ENCODE measurements around the gene CFD. TPM values are rescaled to one million over a fixed set of nuclear protein-coding genes. Genes with fewer than 3 reads are reported as not detected.
A peak's percentile ranks its signal among the peaks of the same experiment; 100 is the strongest.

Gene CFD
- total RNA-seq, 2 experiments from 2014 or later: 0.60 to 1.4 TPM

DNA sequence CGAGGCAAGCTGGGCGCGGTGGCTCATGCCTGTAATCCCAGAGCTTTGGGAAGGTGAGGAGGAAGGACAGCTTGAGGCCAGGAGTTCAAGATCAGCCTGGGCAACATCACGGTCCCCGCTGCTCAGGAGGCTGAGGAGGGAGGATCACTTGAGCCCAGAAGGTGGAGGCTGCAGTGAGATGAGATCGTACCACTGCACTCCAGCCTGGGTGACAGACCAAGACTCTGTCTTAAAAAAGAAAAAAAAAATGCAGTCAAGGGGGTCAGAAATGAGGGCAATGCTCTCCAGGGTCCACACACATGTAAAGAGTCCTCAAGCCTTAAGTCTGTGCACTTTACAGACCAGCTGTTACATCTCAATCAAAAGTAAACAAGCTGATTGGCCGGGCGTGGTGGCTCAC lies 45.1 kb downstream of the CFD start:
- no peaks in the 10 kb centered on the region for H3K27me3 Mint-ChIP-seq
- no peak for DNase-seq
- H3K27ac Mint-ChIP-seq: peak overlapping the region; percentile 30
- peaks cover 8% of the 10 kb centered on the region for H3K36me3 Mint-ChIP-seq (ENCODE audit: low read depth)
- H3K4me1 Mint-ChIP-seq (ENCODE audit: low read depth): peaks cover 52% of the 10 kb centered on the region
- H3K4me3 Mint-ChIP-seq: no peak overlapping the region
- ChIA-PET CTCF (interaction anchor here (2.0 kb wide), 1 partner anchor 41 kb away, joined by 6 read pairs; no protein-coding TSS in a partner anchor), POLR2A (interaction anchor here (0.6 to 1.5 kb wide), 3 partner anchors 10 to 13 kb away, joined by 3 to 7 read pairs (median 4); partner anchors contain the start of genes MED16 and RNU6-9)
- no peak for ATAC-seq
- intact Hi-C loops (cut with micrococcal nuclease): no loop called here
- TF ChIP-seq, protein P1, sequence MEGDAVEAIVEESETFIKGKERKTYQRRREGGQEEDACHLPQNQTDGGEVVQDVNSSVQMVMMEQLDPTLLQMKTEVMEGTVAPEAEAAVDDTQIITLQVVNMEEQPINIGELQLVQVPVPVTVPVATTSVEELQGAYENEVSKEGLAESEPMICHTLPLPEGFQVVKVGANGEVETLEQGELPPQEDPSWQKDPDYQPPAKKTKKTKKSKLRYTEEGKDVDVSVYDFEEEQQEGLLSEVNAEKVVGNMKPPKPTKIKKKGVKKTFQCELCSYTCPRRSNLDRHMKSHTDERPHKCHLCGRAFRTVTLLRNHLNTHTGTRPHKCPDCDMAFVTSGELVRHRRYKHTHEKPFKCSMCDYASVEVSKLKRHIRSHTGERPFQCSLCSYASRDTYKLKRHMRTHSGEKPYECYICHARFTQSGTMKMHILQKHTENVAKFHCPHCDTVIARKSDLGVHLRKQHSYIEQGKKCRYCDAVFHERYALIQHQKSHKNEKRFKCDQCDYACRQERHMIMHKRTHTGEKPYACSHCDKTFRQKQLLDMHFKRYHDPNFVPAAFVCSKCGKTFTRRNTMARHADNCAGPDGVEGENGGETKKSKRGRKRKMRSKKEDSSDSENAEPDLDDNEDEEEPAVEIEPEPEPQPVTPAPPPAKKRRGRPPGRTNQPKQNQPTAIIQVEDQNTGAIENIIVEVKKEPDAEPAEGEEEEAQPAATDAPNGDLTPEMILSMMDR (IDR thresholded peaks at IDR 0.05): no peak
- no peaks in the 10 kb centered on the region for H3K9me3 Mint-ChIP-seq

DNA sequence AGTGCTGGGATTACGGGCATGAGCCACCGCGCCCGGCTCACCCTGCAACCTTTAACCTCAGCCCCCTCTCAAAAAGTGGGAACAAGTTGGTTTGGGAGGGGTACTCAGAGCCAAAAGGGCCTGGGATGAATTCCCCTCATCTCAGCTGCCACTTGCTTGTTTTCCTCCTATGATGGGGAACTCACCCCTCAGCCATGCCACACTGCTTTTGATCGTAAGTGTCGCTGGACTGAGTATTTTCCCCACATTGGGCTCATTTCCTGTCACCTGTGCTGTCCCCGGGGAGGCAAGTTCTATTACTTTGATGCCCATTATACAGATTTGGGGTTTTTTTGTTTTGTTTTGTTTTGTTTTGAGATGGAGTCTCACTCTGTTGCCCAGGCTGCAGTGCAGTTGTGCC lies 47.0 kb downstream of the CFD start:
- TF ChIP-seq, protein P1 (IDR thresholded peaks at IDR 0.05): no peak
- H3K4me3 Mint-ChIP-seq: no peak overlapping the region
- H3K27ac Mint-ChIP-seq: peak overlapping the region; percentile 93
- DNase-seq (no peak), ATAC-seq (no peak)
- H3K27me3 Mint-ChIP-seq: no peaks in the 10 kb centered on the region
- CTCF ChIA-PET: no interaction called here
- intact Hi-C loops (cut with micrococcal nuclease): no loop called here
- peaks cover 58% of the 10 kb centered on the region for H3K4me1 Mint-ChIP-seq (ENCODE audit: low read depth)
- POLR2A ChIA-PET: interaction anchor here (0.9 to 1.0 kb wide), 3 partner anchors 12 to 14 kb away, joined by 3 to 4 read pairs (median 3); partner anchors contain the start of gene RNU6-9
- H3K9me3 Mint-ChIP-seq: no peaks in the 10 kb centered on the region
- H3K36me3 Mint-ChIP-seq (ENCODE audit: low read depth): peaks cover 10% of the 10 kb centered on the region

DNA sequence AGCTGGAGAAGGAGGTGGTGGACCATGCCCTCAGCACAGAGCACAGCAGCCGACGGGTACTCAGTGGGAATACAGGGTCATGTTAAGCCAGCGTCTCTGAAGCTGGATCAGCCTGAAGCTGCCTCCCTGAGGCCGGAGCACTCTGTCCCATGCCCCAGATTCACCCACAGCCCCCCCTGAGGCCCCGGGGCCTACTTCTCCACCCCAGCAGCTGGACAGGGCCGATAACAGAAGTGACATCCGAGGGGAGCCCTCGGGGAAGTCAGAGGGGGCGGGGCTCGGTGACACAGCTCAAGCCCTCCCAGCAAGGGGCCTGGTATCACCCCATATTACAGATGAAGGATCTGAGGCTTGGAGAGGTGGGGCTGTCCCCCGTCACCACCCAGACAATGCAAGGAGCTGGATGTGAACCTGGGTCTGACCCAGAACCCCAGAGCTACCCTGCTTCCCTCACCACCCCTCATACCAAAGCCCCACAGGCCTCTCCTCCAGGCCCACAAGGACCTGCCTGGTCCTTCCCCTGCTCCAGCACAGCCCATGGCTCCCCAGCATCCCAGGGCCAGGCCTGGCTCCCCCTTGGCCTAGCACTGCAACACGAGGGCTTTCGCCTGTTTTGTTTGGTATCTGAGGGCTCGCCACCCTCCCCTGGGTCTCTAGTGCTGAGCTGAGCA lies 47.9 kb downstream of the CFD start:
- Mint-ChIP-seq H3K4me1 (ENCODE audit: low read depth) (peaks cover 57% of the 10 kb centered on the region), H3K27ac (peak overlapping the region; percentile 93), H3K9me3 (no peaks in the 10 kb centered on the region), H3K4me3 (no peak overlapping the region), H3K27me3 (no peaks in the 10 kb centered on the region), H3K36me3 (ENCODE audit: low read depth) (peaks cover 10% of the 10 kb centered on the region)
- intact Hi-C loops (cut with micrococcal nuclease): no loop called here
- TF ChIP-seq, protein P1 (IDR thresholded peaks at IDR 0.05): no peak
- POLR2A ChIA-PET: interaction anchor here (0.6 to 2.7 kb wide), 6 partner anchors 13 to 384 kb away, joined by 3 to 15 read pairs (median 4); partner anchors contain the start of genes MED16 and RNU6-9
- ATAC-seq (peak; percentile 59), DNase-seq (peak; percentile 84)
- CTCF ChIA-PET: interaction anchor here (1.1 to 1.4 kb wide), 2 partner anchors 45 to 77 kb away, joined by 3 read pairs; partner anchors contain the start of gene WDR18

DNA sequence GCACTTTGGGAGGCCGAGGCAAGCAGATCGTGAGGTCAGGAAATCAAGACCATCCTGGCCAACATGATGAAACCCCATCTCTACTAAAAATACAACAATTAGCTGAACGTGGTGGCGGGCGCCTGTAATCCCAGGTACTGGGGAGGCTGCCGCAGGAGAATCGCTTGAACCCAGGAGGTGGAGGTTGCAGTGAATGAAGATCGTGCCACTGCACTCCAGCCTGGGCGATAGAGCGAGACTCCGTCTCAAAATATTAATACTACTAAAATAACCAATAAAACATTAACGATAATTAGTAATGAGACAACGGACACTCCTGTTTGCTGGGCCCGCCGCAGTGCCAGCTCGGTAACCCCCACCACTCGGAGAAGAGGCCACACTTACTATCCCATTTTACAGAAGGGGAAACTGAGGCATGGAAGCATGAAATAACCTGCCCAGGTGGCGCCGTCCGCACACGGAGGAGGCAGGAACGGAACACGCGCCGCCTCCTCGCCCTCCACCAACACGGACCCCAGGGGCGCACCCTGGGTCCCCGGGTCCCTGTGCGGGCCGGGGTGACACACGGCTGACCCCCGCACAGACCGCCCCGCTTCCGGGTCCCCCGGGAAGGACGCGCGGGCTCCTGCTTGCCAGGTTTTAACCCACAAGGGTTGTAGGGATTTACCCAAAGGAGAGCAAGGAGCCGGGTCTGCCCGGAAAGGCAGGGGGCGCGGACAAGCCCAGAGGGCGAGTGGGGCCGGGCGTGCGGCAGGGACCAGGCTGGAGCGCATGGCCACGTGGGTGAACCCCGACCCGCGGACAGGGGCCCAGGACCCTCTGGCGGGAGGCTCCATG lies 52.0 kb downstream of the CFD start:
- TF ChIP-seq, protein P1 (IDR thresholded peaks at IDR 0.05): no peak
- H3K27ac Mint-ChIP-seq: peak overlapping the region; percentile 66
- H3K4me3 Mint-ChIP-seq: peak overlapping the region; percentile 67
- H3K4me1 Mint-ChIP-seq (ENCODE audit: low read depth): peaks cover 40% of the 10 kb centered on the region
- H3K27me3 Mint-ChIP-seq: no peaks in the 10 kb centered on the region
- ChIA-PET CTCF (no interaction called here), POLR2A (no interaction called here)
- intact Hi-C loops (cut with micrococcal nuclease): no loop called here
- DNase-seq (no peak), ATAC-seq (no peak)
- peaks cover 9% of the 10 kb centered on the region for H3K36me3 Mint-ChIP-seq (ENCODE audit: low read depth)
- H3K9me3 Mint-ChIP-seq: no peaks in the 10 kb centered on the region

Measured in activated CD8-positive, alpha-beta T cell treated with anti-CD3 and anti-CD28 coated beads for 36 hours (primary cell).